Activated CD4-positive, CD25-positive, alpha-beta regulatory T cell (primary cell): ENCODE measurements around the gene CRIP2.

Experiments used
- DNase-seq, 4 experiments: peaks; one replicate each; lab custom pipeline; 2025; lab: John Stamatoyannopoulos, UW

CRIP2 gene

DNA sequence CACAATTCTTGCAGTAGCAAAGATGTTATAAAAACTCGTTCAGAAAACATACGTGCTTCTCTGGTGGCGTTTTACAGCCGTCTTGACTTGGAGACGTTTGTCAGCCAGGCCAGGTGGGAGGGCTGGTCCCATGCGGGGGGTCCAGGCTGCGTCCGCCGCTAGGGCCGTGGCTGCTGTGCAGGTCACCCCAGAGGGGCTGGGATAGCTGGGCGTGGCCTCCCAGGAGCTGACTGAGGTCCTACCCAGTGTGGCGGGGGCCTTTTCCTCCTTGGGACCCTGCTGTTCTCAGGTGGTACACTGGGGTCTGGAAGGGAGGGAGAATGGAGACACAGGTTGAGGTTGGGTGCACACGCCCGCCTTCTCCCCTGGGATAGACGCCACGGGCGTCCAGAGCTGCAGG lies 29.8 kb upstream of the CRIP2 start:
- DNase-seq = no peak

DNA sequence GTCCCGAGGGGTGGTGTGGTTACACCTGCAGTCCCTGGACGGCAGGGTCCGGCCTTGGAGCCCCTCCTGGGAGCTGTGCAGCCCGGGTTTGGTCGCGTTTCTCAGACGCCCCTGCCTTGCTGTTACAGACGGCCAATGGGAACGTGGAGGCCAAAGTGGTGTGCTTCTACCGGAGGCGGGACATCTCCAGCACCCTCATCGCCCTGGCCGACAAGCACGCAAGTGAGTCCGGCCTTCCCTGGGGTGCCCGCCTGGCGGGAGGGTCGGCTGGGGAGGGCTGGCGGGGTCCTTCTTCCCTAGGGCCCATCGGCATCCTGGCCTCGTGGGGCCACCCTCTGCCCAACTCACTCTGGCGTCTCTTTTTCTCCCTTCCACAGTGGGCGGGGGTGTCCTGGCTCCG lies 29.3 kb upstream of the CRIP2 start:
- DNase-seq = no peak

DNA sequence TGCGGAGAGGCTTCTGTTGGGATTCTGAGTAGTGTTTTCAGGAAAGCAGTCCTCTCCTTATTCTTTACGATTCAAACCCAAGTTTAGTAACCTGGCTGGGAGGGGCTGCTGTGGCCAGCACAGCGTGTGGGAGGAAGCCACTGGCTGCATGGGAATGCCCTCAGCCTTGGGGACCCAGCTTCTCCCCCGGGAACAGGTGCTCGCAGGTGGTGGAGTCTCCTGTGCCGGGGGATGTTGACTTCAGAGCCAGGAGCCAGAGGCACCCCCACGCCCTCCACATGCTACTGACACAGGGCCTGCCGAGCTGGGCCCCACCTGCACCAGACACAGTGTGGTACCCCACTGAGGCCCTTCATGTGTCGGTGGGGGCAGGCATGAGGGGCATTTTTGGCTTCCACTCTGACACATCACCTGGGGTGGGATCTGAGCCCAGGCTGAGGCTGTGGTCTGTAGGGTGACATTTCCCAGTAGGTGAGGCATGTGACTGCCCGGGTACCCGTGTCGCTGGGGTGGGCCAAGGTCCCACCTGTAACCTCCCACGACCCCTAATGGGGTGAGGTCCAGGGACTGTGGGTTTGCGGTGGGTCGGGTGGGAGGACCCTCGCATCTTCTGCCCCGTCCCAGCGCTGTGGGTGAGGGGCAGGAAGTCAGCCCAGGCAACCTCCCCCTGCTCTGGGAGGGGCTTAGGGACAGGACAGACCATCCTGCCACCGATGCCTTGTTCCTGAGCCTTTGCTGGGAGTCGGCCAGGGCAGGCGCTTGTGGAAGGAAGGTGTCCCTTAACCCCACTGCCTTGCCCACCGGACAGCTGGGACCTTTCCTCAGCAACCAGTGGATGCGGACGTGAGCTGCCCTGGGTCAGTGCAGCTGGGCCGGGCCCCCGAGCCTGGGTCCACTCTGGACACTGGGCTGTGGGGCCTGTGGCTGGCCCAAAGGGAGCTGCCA lies 28.4 kb upstream of the CRIP2 start:
- DNase-seq = no peak

DNA sequence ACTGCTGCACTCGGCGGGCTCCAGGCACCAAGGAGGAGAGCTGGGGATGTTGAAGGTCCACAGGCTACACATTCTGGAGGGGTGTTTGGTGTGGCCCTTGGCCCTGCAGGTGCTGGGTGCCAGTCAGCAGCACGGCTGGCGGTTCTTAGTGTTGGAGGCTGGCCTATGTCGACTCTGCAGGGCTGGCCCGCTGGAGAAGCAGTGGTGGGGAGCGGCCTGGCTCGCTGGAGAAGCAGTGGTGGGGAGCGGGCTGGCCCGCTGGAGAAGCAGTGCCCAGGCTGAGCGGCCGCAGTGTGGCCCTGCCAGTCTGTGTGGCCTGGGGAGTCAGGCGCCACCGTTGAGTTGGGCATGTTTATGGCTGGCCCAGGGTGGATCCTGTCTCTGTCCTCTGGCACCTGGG lies 27.6 kb upstream of the CRIP2 start:
- DNase-seq = no peak

DNA sequence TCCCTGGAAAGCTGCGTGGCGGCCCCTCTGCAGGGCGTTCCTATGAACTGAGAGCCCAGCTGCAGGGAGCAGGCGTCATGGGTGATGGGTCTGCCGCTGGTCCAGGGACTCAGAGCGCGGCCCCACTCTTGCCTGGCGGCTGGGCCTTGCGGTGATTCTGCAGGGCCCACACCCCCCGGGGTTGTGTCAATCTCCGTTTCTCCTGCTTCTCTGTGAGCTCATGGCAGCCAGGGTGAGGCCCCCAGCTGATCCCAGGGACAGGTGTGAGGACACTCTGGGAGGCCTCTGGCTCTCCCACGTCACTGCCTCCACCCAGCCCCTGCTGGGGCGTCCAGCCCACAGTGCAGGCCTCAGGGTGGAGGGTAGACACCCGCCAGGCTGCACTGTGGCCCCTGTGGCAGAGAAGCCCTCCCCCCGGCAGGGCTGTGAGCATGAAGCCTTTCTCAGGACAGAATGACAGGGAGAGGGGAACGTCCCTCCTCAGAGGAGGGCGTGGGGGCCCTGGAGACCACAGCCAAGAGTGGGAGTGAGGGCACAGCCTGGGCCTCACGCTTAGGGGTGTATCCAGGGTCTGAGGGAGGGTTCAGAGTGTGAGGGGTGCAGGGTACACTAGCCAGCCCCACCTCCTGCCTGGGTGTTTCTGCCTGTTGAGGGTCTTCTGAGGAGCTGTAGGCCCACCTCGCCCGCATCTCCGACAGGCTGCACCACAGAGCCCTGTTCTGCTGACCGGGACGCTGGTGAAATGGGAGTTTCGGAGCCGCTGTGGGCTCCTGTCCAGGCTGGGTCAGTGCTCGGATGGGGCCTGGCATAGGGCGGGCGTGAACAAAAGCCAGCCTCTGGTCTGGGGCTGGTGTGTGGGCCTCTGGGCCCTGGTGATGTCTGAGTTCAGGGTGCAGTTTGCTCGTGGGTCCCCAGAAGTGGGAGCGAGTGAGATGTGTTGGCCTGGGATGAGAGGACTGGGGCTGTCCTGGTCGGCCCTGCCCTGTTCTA lies 26.7 kb upstream of the CRIP2 start:
- DNase-seq = no peak

DNA sequence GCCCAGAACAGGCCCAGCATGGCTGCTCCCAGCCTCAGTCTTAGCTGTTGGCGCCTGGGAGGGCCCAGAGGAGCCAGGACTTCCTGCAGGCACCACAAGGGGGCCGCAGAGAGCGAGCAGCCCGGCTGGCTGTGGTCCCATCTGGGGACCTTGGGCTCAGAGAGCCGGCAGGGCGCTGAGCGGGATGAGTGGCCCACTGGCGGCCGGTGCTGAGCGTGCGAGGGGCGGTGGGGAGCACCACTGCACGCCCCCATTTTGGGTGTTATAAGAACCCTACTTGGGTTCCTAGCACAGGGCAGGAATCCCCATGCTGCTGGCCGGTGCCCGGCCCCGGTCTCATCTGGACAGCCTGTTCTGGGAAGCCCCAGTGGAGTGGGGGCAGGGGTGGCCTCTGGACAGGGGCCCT lies 25.9 kb upstream of the CRIP2 start:
- peak; percentile 18 to 56 (median 35) for DNase-seq

DNA sequence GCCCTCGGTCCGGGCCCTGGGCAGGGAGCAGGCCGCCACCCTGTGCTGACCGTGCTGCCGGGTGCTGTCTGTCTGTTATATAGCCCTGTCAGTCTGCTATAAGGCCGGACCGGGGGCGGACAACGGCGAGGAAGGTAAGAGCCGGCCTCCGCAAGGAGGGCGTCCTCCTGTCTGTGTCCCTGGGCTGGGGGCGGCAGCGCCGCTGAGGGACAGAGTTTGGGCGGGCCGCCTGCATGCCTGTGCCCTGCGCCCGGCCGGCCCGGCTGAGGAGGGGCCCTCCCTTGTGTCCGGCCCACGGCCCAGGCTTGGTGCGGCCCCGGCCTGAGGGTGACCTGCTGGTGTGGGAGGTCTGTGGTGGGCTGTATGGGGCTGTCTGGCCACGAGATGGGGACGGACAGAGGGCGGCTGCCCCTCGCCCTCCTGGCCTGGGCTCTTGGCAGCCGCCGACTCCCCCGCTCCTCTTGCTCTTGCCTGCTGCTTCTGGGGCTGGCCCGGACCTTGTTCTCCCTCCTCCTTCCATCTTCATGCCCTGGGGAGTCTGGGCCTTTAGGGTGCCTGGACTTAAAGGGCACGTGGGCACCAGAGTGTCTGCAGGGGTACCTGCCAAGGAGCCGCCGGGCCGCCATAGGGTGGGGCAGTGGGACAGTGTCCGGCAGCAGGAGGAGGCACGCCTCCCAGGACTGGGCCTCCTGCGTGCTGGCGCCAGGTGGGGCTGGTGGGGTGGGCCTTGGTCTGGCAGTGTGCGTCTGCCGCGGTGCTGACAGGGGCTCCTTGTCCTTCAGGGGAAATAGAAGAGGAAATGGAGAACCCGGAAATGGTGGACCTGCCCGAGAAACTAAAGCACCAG lies 25.1 kb upstream of the CRIP2 start:
- no peak for DNase-seq

DNA sequence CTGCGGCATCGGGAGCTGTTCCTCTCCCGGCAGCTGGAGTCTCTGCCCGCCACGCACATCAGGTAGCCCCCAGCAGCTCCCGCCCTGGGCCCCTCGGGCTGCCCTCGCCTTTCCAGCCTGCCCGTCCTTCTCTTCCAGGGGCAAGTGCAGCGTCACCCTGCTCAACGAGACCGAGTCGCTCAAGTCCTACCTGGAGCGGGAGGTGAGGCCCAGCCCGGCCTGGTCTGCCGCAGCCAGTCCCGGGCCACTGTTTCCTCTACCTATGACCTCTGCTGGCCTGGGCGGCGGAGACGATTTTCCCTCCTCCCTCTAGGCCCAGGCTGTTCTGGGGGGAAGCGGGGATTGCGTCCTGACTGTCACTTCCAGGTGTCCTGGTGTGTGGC lies 24.5 kb upstream of the CRIP2 start:
- DNase-seq = no peak

DNA sequence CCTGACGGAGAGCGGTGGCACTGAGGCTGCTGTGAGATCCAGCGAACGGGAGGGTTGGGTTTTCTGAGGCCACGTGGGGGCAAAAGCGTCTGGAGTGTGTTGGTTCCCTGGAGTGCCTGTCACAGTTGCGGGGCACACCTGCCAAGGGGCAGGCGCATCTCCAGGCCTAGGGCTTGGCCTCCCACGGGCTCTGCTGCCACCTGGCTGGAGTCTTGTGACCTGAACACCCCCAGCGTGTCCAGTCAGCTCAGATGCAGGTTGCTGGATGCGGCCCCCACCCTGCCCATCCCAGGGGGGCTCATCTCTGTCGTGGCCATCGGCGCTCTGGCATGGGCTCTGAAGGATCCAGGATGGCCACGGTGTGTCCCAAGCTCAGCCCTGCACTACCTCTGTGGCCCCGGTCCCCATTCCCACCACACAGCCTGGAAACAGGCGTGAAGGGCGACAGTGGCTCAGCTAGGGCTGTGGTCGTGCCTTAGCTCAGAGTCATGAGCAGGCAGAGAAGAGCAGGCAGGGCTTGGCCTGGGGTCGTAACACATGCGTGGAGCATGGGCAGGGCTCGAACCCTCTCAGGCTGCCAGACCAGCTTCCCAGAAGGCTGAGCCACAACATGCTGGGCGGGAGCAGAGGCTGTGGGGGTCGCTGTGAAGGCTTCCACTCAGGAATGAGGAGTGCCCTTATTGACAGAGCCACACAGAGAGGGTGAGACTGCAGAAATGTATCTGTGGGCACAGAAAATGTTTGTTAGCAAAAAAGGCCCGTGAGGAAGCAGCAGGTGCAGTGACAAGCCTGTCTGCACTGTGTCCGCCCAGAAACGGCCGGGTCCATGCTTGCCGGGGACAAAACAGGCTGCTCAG lies 23.5 kb upstream of the CRIP2 start:
- DNase-seq = no peak

DNA sequence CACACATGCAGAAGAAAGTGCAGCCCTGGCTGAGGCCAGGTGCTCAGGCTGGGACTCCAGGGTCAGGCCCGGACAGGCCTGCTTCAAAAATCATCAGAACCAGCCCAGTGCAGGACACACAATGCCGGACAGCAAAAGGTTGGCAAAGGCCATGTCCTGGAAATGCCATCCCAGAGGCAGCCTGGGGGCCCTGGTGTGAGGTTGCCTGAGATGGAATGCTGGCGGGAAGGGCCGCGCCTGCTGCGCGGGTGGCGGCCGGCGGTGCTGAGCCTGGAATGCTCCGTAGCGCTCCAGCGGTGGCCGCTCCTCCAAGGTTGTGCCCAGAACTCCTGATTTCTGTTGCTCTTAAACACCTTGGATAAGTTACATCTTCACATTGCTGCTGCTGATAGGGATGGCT lies 21.7 kb upstream of the CRIP2 start:
- no peak for DNase-seq

DNA sequence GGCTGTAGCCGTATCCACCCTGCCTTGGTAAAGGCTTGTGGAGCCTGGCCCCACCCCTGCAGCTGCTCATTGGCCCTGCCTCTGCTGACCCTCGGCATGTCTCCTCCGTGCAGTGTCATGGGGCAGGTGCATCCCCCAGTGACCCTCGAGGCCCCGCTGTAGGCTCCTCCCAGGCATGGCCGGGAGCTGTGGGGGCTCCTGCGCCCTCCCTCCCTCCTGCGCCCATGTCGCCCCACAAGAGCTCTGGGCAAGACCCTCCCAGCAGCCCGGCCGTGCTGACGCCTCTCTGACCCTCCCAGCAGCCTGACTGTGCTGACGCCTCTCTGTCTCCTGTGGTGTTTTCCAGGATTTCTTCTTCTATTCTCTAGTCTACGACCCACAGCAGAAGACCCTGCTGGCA lies 20.8 kb upstream of the CRIP2 start:
- no peak for DNase-seq

DNA sequence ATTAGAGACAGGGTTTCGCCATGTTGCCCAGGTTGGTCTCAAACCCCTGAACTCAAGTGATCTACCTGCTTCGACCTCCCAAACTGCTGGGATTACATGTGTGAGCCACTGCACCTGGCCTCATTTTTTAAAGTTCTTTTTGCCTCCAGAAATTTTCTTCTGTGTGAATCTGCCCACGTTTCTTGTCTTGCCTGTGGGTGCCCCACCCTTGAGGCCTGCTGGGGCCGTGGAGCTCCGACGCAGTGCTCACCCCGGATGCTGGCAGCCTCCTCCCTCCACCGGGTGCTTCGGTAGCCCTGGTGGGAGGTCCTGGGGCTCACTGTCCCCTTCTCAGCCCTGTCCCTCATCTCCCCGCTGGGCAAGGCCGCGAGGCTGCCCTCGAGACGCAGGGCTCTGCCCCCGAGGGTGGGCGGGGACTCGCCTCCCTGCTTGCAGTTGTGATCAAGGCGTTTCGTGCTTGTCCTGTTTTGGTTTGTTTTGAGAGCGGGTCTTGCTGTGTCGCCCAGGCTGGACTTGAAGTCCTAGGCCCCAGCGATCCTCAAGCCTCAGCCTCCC lies 19.5 kb upstream of the CRIP2 start:
- no peak for DNase-seq

DNA sequence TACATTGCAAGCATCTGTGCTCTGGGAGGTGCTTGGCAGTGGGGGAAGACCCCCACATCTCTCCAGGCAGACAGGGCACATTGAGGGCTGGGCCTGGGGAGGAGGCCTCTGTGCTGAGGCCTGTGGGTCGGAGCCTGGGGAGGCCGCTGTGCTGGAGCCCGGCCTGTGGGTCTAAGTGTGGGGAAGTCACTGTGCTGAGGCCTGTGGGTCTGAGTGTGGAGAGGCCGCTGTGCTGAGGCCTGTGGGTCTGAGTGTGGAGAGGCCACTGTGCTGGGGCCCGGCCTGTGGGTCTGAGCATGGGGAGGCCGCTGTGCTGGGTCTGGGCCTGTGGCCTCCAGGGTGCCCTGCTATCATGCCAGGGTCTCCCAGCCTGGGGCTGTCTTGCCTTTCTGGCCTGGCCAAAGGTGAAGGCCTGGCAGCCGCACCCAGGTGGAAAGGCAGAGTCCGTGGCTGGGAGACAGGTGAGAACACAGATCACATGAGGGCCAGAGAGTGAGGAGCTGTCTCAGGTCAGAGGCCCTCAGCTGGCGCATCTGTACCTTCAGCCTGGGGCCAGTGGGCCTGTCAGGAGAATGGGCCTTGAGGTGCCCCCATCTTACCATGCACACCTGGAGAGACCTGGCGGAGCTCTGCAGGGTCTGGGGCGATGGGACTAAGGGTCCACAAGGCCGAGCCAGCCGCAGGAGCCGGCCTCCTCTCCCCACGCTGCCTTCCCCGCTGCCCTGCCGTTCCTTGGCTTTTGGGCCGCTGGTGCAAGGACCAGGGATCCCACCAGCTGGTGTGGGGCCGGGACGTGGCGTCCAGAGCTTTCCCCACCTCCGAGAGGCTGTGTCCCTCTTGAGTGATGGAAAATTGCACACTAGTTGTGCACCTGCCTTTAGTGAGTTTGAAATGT lies 18.6 kb upstream of the CRIP2 start:
- no peak for DNase-seq

DNA sequence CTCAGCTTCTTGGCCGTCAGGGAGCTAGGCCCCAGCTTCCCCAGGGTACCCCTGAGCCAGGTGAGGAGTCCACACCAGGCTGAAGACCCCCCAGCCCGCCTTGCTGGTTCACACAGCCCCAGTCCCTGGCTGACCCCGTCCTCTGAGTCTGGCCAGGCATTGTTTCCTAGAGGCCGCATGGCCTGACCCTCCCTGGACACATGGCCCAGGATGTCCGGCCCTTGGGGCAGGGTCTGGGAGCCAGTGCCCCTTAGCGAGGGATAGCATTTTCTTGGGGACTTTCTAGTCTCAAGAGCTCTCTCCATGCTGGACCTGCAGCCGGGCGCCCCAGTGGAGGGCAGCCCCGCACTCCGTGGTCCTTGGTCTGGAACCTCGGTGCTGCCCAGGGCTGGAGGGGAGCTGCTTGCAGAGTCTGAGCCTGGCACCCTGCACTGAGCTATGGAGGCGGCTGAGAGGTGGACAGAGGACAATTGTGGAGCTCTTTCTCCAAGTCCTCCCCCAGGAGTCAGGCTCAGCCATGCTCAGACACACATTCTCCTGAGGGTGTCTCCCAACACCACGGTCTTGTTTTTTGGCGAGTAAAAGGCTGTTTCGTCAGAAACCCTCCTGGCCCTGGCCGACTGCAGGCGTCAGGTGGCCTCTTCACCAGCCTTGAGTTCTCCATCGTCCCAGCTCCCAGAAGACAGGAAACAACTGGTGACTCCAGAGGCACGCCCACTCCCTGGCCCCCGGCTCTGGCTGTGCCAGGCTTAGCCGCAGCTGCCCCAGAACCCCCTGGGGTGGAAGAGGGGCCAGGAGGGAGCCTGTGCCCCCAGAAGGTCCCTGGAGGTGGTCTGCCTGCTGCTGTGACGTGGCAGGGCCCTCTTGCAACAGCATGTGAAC lies 17.6 kb upstream of the CRIP2 start:
- no peak for DNase-seq

DNA sequence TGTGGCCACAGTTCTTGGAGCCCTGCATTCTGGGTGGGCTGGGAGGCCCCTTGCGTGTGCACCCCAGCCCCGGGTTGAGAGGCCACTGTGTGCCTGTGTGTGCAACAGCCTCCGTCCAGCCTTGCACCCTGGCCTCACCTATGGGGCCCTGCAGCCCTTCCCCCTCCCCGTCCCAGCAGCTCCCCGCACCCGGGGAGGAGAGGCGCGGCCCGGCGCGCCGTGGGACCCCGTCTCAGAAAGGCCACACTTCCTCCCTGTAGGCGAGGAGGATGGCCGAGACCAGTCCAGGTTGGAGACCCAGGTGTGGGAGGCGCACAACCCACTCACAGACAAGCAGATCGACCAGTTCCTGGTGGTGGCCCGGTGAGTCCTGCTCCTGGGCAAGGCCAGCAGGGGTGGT lies 16.6 kb upstream of the CRIP2 start:
- no peak for DNase-seq

DNA sequence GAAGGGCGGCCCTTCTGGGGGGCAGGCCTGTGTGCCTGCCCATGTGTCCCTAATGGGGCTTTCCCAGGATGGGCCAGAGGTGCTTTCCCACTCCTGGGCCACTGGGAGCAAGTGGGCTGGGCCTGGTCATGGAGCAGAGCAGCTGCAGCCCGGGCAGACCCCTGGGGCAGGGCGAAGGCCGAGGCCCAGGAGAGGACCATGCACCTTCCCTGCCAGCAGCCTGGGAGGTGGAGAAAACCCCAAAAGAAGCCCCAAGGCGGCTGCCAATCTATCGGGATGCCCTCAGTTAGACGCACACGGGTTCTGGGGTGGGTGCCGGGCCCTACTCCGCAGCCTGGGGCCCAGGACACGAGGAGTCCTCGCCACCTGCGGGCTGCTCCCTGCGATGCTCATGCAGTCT lies 16.1 kb upstream of the CRIP2 start:
- no peak for DNase-seq

DNA sequence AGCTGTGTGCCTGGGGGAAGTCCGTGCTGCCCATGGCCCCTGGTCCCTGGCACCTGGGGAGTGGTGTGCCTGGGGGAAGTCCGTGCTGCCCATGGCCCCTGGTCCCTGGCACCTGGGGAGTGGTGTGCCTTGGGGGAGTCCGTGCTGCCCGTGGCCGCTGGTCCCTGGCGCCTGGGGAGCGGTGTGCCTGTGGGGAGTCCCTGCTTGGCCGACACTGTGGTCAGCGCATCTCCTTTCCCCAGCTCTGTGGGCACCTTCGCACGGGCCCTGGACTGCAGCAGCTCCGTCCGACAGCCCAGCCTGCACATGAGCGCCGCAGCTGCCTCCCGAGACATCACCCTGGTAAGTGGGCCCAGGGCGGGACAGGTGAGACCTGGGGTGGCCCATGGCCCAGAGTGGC lies 14.5 kb upstream of the CRIP2 start:
- no peak for DNase-seq

DNA sequence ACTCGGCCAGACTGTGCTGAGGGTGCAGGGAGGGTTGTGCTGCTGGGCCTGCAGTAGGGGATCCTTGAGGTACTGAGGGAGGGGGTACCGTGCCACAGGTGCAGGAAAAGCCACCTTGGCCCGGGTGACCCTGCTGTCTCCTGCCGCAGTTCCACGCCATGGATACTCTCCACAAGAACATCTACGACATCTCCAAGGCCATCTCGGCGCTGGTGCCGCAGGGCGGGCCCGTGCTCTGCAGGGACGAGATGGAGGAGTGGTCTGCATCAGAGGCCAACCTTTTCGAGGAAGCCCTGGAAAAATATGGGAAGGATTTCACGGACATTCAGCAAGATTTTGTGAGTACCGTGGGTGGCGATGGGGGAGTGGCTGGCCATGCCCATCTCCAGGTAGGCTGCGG lies 14.0 kb upstream of the CRIP2 start:
- DNase-seq = no peak

DNA sequence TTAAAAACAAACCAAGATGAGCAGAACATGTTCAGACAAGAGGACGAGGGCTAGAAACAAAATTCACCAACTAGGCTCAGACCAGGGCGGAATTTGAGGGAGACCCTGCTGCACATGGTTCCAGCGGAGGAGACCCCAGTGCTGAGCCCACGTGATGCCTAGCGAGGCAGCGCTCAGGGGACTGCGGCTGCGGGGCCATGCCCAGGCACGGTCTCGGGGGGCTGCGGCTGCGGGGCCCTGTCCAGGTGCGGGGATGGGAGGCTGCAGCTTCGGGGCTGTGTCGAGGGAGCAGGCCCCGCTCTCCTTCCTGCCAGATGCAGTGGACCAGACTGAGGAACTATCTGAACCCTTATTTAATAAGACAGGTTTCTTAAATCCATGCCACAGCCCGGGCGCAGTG lies 12.7 kb upstream of the CRIP2 start:
- no peak for DNase-seq
